T-cell (primary cell): ENCODE results near the gene COX6A1. TPM values are rescaled to one million over a fixed set of nuclear protein-coding genes. Genes with fewer than 3 reads are reported as not detected.

Experiments
- ATAC-seq, 4 experiments: fragments of 200-7000 bp in 3 of 4; fragments of 150-1000 bp in 1 of 4; cut with Tn5 transposase; replicated peaks in 1 of 4; 1 replicate in 3 of 4; 2 replicates in 1 of 4; pipeline ENCODE4 v1.10.0; 2021; ENCODE audit warnings: moderate library complexity in 3 of 4, mild to moderate bottlenecking in 2 of 4, moderate number of reproducible peaks in 1 of 4
- CTCF ChIA-PET, 2 donors: fragments of 300-600 bp; sonication (Branson Sonifier 250); formaldehyde crosslinking; loops; one replicate each; lab custom pipeline; 2022; ENCODE audit warnings: antibody characterized with exemption in 2 of 2; lab: Charles Lee
- POLR2A ChIA-PET, 2 donors: fragments of 300-600 bp; sonication (Branson Sonifier 250); formaldehyde crosslinking; loops; one replicate each; lab custom pipeline; 2022; ENCODE audit warnings: antibody characterized with exemption in 2 of 2; lab: Charles Lee
- DNase-seq, 35 experiments: peaks; one replicate each; pipeline versions ENCODE4 v3.0.0 to v3.0.0-alpha.2; 2013 to 2023
- H3K27ac ChIP-seq: one replicate; pipeline ENCODE4 v1.5.1; 2013; ENCODE audit warnings: low read length
- H3K27me3 ChIP-seq, 2 experiments: replicated peaks in 1 of 2; 1 replicate in 1 of 2; 2 replicates in 1 of 2; pipeline versions ENCODE4 v1.6.1 to v1.7.0; 2013; ENCODE audit warnings: low read length in 1 of 2, mixed read lengths in 1 of 2; ENCODE audit not compliant: control insufficient read depth in 2 of 2, insufficient read depth in 2 of 2; ENCODE audit errors: extremely low read depth in 1 of 2
- H3K36me3 ChIP-seq, 2 donors: 1 replicate in 1 of 2; 2 replicates in 1 of 2; pipeline versions ENCODE4 v1.6.1 to v1.7.0; 2013; ENCODE audit warnings: low read length in 1 of 2; ENCODE audit not compliant: control insufficient read depth in 2 of 2, insufficient read depth in 1 of 2; ENCODE audit errors: extremely low read depth in 1 of 2
- H3K4me1 ChIP-seq, 2 experiments: 1 replicate in 1 of 2; 2 replicates in 1 of 2; pipeline versions ENCODE4 v1.6.1 to v1.7.0; 2013; ENCODE audit warnings: low read length in 2 of 2, mixed read lengths in 1 of 2; ENCODE audit not compliant: insufficient read depth in 2 of 2, control insufficient read depth in 1 of 2; ENCODE audit errors: extremely low read depth in 1 of 2
- H3K4me3 ChIP-seq, 2 donors: 1 replicate in 1 of 2; 2 replicates in 1 of 2; pipeline versions ENCODE4 v1.5.1 to v1.7.0; 2013; ENCODE audit warnings: mild to moderate bottlenecking in 2 of 2, low read length in 1 of 2, moderate library complexity in 1 of 2; ENCODE audit not compliant: control insufficient read depth in 1 of 2; ENCODE audit errors: extremely low read depth in 1 of 2
- H3K9me3 ChIP-seq: 2 replicates; pipeline ENCODE4 v1.7.0; 2013
- H3K27ac Mint-ChIP-seq, 2 donors: one replicate each; pipeline ENCODE4 v1.8.0; 2020 to 2021; ENCODE audit warnings: mild to moderate bottlenecking in 2 of 2, mixed read lengths in 2 of 2
- H3K27me3 Mint-ChIP-seq, 2 donors: one replicate each; pipeline ENCODE4 v1.8.0; 2021 to 2022; ENCODE audit warnings: mixed read lengths in 2 of 2
- H3K36me3 Mint-ChIP-seq: one replicate; pipeline ENCODE4 v1.8.0; 2021; ENCODE audit warnings: mixed read lengths
- H3K4me1 Mint-ChIP-seq, 3 donors: one replicate each; pipeline ENCODE4 v1.8.0; 2020 to 2022; ENCODE audit warnings: mixed read lengths in 3 of 3, mild to moderate bottlenecking in 1 of 3
- H3K4me3 Mint-ChIP-seq, 3 donors: one replicate each; pipeline ENCODE4 v1.8.0; 2020 to 2022; ENCODE audit warnings: mild to moderate bottlenecking in 3 of 3, mixed read lengths in 3 of 3, moderate library complexity in 3 of 3
- H3K9me3 Mint-ChIP-seq, 3 donors: one replicate each; pipeline ENCODE4 v1.8.0; 2020 to 2022; ENCODE audit warnings: mixed read lengths in 3 of 3
- WGBS: methylation state at CpG from one replicate; pipeline ENCODE4 v1.1.5; 2013; ENCODE audit warnings: missing lambda C conversion rate; ENCODE audit not compliant: insufficient coverage; 5-methylcytosine and 5-hydroxymethylcytosine counted together
- total RNA-seq, 35 experiments: library from RNA in 6 of 35; stranded (reverse) in 6 of 35; fragments of 120-200 nt in 1 of 35; gene quantifications; one replicate each; pipeline versions ENCODE4 v1.2.1 to v1.2.4 and lab custom pipeline; 2013 to 2026

The COX6A1 gene
- total RNA-seq, 5 donors from 2014 or later (not counting 1 experiment from before 2014, with no cell fraction given): 128 to 171 (median 163) TPM

DNA sequence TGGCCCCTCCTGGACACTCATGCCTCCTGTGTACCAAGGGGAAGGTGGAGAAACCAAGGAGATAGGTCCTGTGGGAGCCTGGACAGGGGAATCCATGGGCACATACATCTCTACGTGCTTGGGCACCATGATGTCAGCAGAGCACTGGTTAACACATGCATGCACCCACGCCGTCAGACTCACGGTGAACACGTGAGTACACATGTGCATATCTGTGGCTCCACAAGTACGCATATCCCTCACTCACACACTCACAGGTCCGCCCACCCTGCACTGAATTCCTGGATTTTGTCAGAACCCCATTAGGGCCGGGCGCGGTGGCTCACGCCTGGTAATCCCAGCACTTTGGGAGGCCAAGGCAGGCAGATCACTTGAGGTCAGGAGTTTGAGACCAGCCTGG lies 29.1 kb upstream of the COX6A1 start:
- 79% methylated on average over 6 of the region's 11 CpGs for WGBS
- Histone ChIP-seq H3K27me3 (peaks cover 0 to 12% of the 10 kb centered on the region in 2 experiments), H3K4me3 (no peak overlapping the region), H3K27ac (no peak overlapping the region), H3K9me3 (no peaks in the 10 kb centered on the region), H3K4me1 (no peaks in the 10 kb centered on the region), H3K36me3 (no peaks in the 10 kb centered on the region)
- peaks cover 0 to 3% (median 2%) of the 10 kb centered on the region in 3 donors for H3K4me1 Mint-ChIP-seq
- no peaks in the 10 kb centered on the region for H3K36me3 Mint-ChIP-seq
- H3K9me3 Mint-ChIP-seq: peaks cover 0 to 2% (median 0%) of the 10 kb centered on the region in 3 donors
- H3K27me3 Mint-ChIP-seq: peaks cover 3 to 7% of the 10 kb centered on the region in 2 donors
- H3K27ac Mint-ChIP-seq: no peak overlapping the region
- POLR2A ChIA-PET: no interaction called here
- DNase-seq (no peak), ATAC-seq (no peak)
- CTCF ChIA-PET: interaction anchor here in 1 of 2 donors (0.5 kb wide), 1 partner anchor 21 kb away, joined by 4 read pairs; no protein-coding TSS in a partner anchor
- no peak overlapping the region for H3K4me3 Mint-ChIP-seq

DNA sequence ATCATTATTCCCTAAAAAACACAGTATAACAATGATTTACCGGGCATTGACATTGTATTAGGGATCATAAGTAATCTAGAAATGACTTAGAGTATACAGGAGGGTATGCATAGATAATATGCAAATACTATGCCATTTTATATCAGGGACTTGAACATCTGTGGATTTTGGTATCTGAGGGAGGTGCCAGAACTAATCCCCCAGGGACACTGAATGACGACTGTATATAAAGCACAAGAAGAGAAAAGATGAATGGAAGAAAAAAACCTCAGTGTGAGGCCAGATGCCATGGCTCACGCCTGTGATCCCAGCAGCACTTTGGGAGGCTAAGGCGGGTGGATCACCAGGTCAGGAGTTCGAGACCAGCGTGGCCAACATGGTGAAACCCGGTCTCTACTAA lies 25.5 kb upstream of the COX6A1 start:
- H3K27me3 Mint-ChIP-seq: peaks cover 3 to 10% of the 10 kb centered on the region in 2 donors
- no peaks in the 10 kb centered on the region for H3K4me1 ChIP-seq
- ChIA-PET POLR2A (no interaction called here), CTCF (no interaction called here)
- H3K4me3 Mint-ChIP-seq: no peak overlapping the region
- H3K36me3 Mint-ChIP-seq: no peaks in the 10 kb centered on the region
- H3K4me3 ChIP-seq: no peak overlapping the region
- H3K9me3 Mint-ChIP-seq: no peaks in the 10 kb centered on the region
- ATAC-seq: no peak
- WGBS: no CpG with 5 or more reads among the region's 7 CpGs
- H3K9me3 ChIP-seq: no peaks in the 10 kb centered on the region
- no peak overlapping the region for H3K27ac Mint-ChIP-seq
- no peaks in the 10 kb centered on the region for H3K36me3 ChIP-seq
- no peaks in the 10 kb centered on the region for H3K4me1 Mint-ChIP-seq
- no peak overlapping the region for H3K27ac ChIP-seq
- DNase-seq: no peak
- H3K27me3 ChIP-seq: peaks cover 0 to 14% of the 10 kb centered on the region in 2 experiments

- H3K36me3 Mint-ChIP-seq: no peaks in the 10 kb centered on the region
These were observed 23.8 kb upstream of the COX6A1 start for GRCh38 chr12:120413901-120414695.

DNA sequence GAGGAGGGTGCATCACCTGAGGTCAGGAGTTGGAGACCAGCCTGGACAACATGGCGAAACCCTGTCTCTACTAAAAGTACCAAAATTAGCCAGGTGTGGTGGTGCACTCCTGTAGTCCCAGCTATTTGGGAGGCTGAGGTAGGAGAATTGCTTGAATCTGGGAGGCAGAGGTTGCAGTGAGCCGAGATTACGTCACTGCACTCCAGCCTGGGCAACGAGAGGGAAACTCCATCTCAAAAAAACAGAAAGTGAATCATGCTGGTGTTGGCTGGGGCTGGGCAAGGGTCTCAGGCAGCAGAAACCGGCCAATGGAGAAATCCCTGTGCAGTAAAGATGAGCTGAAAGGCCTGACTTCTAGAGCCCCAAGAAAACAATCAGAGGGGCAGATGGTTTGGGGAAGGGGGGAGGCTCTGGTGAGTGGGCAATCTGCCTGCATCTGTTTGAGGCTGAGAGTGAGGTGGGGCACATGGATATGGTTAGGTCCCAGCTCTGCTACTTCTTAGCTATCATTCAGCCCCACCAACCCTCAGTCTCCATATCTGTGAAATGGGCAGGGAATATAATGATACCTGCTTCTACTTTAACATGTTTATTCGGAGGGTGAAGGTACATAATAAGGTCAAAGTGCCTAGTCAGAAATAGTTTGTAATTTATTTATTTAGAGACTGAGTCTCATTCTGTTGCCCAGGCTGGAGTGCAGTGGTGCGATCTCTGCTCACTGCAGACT lies 21.3 kb upstream of the COX6A1 start:
- H3K36me3 Mint-ChIP-seq: no peaks in the 10 kb centered on the region
- Histone ChIP-seq H3K4me3 (no peak overlapping the region), H3K9me3 (no peaks in the 10 kb centered on the region), H3K27ac (no peak overlapping the region), H3K36me3 (no peaks in the 10 kb centered on the region), H3K27me3 (peaks cover 0 to 17% of the 10 kb centered on the region in 2 experiments), H3K4me1 (no peaks in the 10 kb centered on the region)
- H3K4me1 Mint-ChIP-seq: no peaks in the 10 kb centered on the region
- no peak overlapping the region for H3K27ac Mint-ChIP-seq
- DNase-seq (no peak), ATAC-seq (no peak)
- H3K9me3 Mint-ChIP-seq: no peaks in the 10 kb centered on the region
- H3K27me3 Mint-ChIP-seq: peaks cover 4 to 10% of the 10 kb centered on the region in 2 donors
- POLR2A ChIA-PET: interaction anchor here in 1 of 2 donors (0.6 kb wide), 1 partner anchor 10 kb away, joined by 3 read pairs; no protein-coding TSS in a partner anchor
- WGBS: 91% methylated on average over 5 of the region's 7 CpGs
- H3K4me3 Mint-ChIP-seq: no peak overlapping the region
- CTCF ChIA-PET: no interaction called here

More at GRCh38 chr12:120413901-120414695, 23.8 kb upstream of the COX6A1 start:
- Histone ChIP-seq H3K27me3 (peaks cover 0 to 12% of the 10 kb centered on the region in 2 experiments), H3K4me3 (no peak overlapping the region), H3K36me3 (no peaks in the 10 kb centered on the region), H3K27ac (no peak overlapping the region), H3K9me3 (no peaks in the 10 kb centered on the region), H3K4me1 (no peaks in the 10 kb centered on the region)
- ChIA-PET CTCF (no interaction called here), POLR2A (no interaction called here)
- DNase-seq: no peak
- Mint-ChIP-seq H3K4me1 (no peaks in the 10 kb centered on the region), H3K27me3 (peaks cover 7 to 10% of the 10 kb centered on the region in 2 donors), H3K4me3 (no peak overlapping the region), H3K27ac (no peak overlapping the region), H3K9me3 (no peaks in the 10 kb centered on the region)
- 86% methylated on average over 1 of the region's 13 CpGs for WGBS
- no peak for ATAC-seq

DNA sequence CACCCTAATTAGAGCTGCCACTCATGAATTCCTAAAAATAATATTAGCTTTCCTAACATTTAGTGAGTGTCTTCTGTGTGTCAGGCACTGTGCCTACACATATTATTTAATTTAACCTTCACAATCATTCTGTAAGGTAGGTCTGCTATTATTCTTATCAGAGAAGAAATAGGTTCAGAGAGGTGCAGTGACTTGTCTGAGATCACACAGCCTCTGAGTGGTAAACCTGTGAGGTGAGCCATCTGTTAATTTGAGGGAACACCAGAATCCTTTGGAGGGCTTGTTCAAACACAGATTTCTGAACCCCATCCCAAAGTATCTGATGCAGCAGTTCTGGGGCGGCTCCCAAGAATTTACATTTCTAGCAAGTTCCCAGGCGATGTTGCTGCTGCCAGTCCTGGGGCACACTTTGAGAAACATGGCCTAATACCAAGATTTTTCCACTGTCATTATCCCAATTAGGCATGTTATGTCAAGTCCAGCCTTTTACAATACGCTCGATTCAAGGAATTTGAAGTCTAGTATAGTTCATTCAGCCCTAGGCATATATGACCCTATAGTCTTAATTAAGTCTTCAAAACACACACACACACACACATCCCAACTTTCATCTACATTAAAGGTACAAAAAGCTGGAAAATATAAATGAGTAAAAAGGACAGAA lies 19.9 kb upstream of the COX6A1 start:
- no peak for DNase-seq
- no peaks in the 10 kb centered on the region for H3K36me3 ChIP-seq
- POLR2A ChIA-PET: interaction anchor here in 1 of 2 donors (0.5 kb wide), 1 partner anchor 117 kb away, joined by 6 read pairs; no protein-coding TSS in a partner anchor
- CTCF ChIA-PET: no interaction called here
- H3K27me3 ChIP-seq: peaks cover 0 to 17% of the 10 kb centered on the region in 2 experiments
- H3K4me1 Mint-ChIP-seq: no peaks in the 10 kb centered on the region
- H3K9me3 Mint-ChIP-seq: no peaks in the 10 kb centered on the region
- no peaks in the 10 kb centered on the region for H3K9me3 ChIP-seq
- no peak overlapping the region for H3K27ac Mint-ChIP-seq
- no peaks in the 10 kb centered on the region for H3K36me3 Mint-ChIP-seq
- H3K4me3 ChIP-seq: no peak overlapping the region
- H3K27ac ChIP-seq: no peak overlapping the region
- H3K4me3 Mint-ChIP-seq: no peak overlapping the region
- H3K4me1 ChIP-seq: no peaks in the 10 kb centered on the region
- 78% methylated on average over 4 of the region's 4 CpGs for WGBS
- peaks cover 4% of the 10 kb centered on the region in 2 donors for H3K27me3 Mint-ChIP-seq
- no peak for ATAC-seq

GRCh38 chr12:120421701-120422100 lies 16.2 kb upstream of the COX6A1 start:
- H3K27ac Mint-ChIP-seq: no peak overlapping the region
- H3K9me3 ChIP-seq: no peaks in the 10 kb centered on the region
- H3K4me1 Mint-ChIP-seq: peaks cover 0 to 2% (median 0%) of the 10 kb centered on the region in 3 donors
- DNase-seq (no peak), ATAC-seq (no peak)
- no peak overlapping the region for H3K4me3 ChIP-seq
- ChIA-PET CTCF (no interaction called here), POLR2A (no interaction called here)
- H3K36me3 Mint-ChIP-seq: no peaks in the 10 kb centered on the region
- WGBS: no CpG with 5 or more reads among the region's 4 CpGs
- H3K4me3 Mint-ChIP-seq: no peak overlapping the region
- no peaks in the 10 kb centered on the region for H3K36me3 ChIP-seq
- H3K27me3 ChIP-seq: peaks cover 0 to 9% of the 10 kb centered on the region in 2 experiments
- no peaks in the 10 kb centered on the region for H3K4me1 ChIP-seq
- H3K9me3 Mint-ChIP-seq: no peaks in the 10 kb centered on the region
- H3K27me3 Mint-ChIP-seq: peaks cover 0 to 4% of the 10 kb centered on the region in 2 donors
- H3K27ac ChIP-seq: no peak overlapping the region
